Progenitor cell of endocrine pancreas (in vitro differentiated cells): ENCODE measurements around the gene SERPIND1. TPM values are rescaled to one million over a fixed set of nuclear protein-coding genes. Genes with fewer than 3 reads are reported as not detected.

Source experiments
- DNase-seq: peaks from one replicate; pipeline ENCODE4 v3.0.0; 2021; ENCODE audit warnings: low spot score; ENCODE audit not compliant: unreplicated experiment
- H3K27ac Mint-ChIP-seq: 2 replicates; pipeline ENCODE4 v1.8.0; 2021; ENCODE audit warnings: mild to moderate bottlenecking, moderate library complexity, mixed read lengths
- H3K27me3 Mint-ChIP-seq: 2 replicates; pipeline ENCODE4 v1.8.0; 2021; ENCODE audit warnings: mixed read lengths
- H3K36me3 Mint-ChIP-seq: 2 replicates; pipeline ENCODE4 v1.8.0; 2022; ENCODE audit warnings: mixed read lengths; ENCODE audit not compliant: insufficient read depth
- H3K4me1 Mint-ChIP-seq: 2 replicates; pipeline ENCODE4 v1.8.0; 2021; ENCODE audit warnings: low read depth, mixed read lengths
- H3K4me3 Mint-ChIP-seq: 2 replicates; pipeline ENCODE4 v1.8.0; 2021; ENCODE audit warnings: low read depth, mild to moderate bottlenecking, moderate library complexity, mixed read lengths
- H3K9me3 Mint-ChIP-seq: 2 replicates; pipeline ENCODE4 v1.8.0; 2021; ENCODE audit warnings: low read depth, mixed read lengths
- total RNA-seq: library from RNA; stranded (reverse); gene quantifications from 2 replicates; pipeline ENCODE4 v1.2.1, GENCODE V29; 2021
- TF ChIP-seq, protein P1 (sequence below): fragments of 200-600 bp; sonication (generic); IDR thresholded peaks from one replicate; pipeline ENCODE4 v1.5.0; 2021; ENCODE audit warnings: antibody characterized with exemption, mild to moderate bottlenecking; ENCODE audit not compliant: unreplicated experiment

Gene SERPIND1
- total RNA-seq, 1 donor from 2014 or later, result 0.74 TPM

DNA sequence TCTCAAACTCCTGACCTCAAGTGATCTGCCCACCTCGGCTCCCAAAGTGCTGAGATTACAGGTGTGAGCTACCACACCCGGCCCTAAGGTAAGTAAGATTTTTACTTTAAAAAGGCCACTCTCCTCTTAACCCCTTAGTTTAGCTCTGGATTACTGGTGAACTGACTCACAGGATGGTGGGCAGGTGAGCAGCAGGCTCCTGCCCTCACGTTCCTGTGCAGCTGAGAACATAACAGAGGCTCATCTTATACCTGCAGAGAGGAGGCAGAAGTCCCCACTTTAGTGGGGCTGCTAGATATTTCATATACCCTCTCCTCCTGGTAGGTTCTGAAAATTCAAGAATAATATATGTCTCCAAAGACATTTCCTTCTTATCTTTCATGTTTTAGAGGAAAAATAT lies 17.1 kb upstream of the SERPIND1 start:
- DNase-seq, result no peak
- no peak overlapping the region for H3K27ac Mint-ChIP-seq
- H3K9me3 Mint-ChIP-seq, result no peaks in the 10 kb centered on the region
- no peak overlapping the region for H3K4me3 Mint-ChIP-seq
- peaks cover 11% of the 10 kb centered on the region for H3K36me3 Mint-ChIP-seq
- no peaks in the 10 kb centered on the region for H3K27me3 Mint-ChIP-seq
- no peaks in the 10 kb centered on the region for H3K4me1 Mint-ChIP-seq
- TF ChIP-seq, protein P1, sequence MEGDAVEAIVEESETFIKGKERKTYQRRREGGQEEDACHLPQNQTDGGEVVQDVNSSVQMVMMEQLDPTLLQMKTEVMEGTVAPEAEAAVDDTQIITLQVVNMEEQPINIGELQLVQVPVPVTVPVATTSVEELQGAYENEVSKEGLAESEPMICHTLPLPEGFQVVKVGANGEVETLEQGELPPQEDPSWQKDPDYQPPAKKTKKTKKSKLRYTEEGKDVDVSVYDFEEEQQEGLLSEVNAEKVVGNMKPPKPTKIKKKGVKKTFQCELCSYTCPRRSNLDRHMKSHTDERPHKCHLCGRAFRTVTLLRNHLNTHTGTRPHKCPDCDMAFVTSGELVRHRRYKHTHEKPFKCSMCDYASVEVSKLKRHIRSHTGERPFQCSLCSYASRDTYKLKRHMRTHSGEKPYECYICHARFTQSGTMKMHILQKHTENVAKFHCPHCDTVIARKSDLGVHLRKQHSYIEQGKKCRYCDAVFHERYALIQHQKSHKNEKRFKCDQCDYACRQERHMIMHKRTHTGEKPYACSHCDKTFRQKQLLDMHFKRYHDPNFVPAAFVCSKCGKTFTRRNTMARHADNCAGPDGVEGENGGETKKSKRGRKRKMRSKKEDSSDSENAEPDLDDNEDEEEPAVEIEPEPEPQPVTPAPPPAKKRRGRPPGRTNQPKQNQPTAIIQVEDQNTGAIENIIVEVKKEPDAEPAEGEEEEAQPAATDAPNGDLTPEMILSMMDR, result no peak

DNA sequence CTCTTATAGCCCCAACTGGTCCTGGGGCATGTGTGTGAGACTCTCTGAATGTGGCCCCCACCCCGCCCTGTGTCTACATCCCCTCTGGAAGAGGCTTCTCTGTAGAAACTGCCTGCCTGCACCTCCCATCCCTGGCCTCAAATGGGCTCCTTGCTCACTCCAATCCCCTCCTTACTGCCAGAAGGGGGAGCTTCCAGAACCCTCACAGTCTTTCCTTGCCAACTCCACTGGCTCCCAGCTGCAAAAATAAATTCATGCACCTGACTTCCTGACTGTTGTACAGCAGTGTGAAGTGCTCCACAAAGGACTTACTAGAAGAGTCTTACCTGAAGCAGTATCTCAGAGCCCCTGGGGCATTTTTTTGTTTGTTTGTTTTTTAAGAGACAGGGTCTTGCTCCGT lies 15.2 kb upstream of the SERPIND1 start:
- Mint-ChIP-seq H3K27me3 (no peaks in the 10 kb centered on the region), H3K9me3 (no peaks in the 10 kb centered on the region), H3K27ac (peak overlapping the region; percentile 67), H3K4me3 (no peak overlapping the region), H3K36me3 (peaks cover 14% of the 10 kb centered on the region), H3K4me1 (no peaks in the 10 kb centered on the region)
- DNase-seq, result no peak
- TF ChIP-seq, protein P1, result no peak

DNA sequence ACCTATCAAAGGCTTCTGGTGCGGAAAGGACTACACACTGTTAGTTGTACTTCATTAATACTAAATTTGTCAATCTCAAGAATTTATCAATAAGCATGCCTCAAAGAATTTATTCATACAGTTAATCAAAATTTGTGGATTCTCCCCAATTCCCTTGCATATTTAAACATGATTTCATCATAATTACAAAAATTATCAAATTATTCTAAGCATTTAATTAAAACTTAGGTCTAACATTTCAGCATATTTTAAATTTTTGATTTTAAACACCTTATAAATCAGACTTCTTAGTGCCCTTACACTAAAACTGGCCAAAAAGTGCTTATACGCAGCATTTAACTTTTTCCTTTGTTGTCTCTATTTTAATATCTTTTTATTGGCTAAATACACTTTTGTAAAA lies 13.8 kb upstream of the SERPIND1 start:
- Mint-ChIP-seq H3K27ac (no peak overlapping the region), H3K4me1 (no peaks in the 10 kb centered on the region), H3K9me3 (no peaks in the 10 kb centered on the region), H3K27me3 (no peaks in the 10 kb centered on the region), H3K4me3 (no peak overlapping the region), H3K36me3 (peaks cover 19% of the 10 kb centered on the region)
- TF ChIP-seq, protein P1, result no peak
- no peak for DNase-seq

DNA sequence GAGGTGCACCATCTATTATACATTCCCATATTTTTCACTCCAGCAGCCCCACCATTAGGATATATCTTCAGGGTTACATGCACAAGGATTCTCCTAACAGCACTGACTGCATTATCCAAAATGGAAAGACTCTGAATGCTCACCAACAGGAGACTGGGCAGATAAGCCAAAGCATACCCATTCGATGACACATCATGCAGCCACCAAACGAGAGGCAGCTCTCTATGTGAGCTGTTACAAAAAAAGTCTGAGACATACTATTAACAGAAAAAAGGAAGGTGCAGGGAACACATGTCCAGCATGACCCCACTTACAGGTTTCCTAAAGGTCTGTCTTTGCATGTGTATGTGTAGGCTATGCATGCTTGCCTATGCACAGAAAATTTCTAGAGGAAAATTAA lies 12.4 kb upstream of the SERPIND1 start:
- H3K4me1 Mint-ChIP-seq, result no peaks in the 10 kb centered on the region
- no peaks in the 10 kb centered on the region for H3K9me3 Mint-ChIP-seq
- H3K36me3 Mint-ChIP-seq, result peaks cover 21% of the 10 kb centered on the region
- TF ChIP-seq, protein P1, result no peak
- H3K27ac Mint-ChIP-seq, result no peak overlapping the region
- no peak overlapping the region for H3K4me3 Mint-ChIP-seq
- H3K27me3 Mint-ChIP-seq, result no peaks in the 10 kb centered on the region
- no peak for DNase-seq

DNA sequence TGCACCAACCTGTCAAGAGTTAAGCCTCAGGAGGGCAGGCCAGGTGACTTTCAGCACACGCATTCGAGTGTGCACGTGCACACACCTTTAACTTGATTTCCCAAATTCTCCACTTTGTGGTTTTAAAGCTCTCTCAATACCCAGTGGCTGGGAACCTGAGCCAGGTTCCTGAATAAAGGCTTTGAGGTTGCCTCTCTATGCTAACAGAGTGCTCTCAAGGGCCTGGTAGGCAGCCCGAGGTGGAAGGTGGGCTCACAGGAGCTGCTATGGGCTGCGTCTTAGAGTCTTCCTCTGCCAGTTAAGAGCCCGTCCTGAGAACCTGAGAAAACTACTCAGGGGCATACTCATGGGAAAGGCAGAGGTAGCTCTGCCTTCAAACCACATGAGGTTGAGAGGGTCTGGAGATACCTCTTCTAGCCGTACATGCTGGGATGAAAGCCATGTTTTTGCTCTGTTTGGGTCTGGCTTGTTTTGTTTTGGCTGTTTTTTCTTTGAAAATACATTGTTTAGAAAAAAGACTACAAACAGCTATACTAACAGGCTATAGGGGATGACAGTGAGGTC lies 11.6 kb upstream of the SERPIND1 start:
- DNase-seq, result no peak
- Mint-ChIP-seq H3K9me3 (no peaks in the 10 kb centered on the region), H3K4me1 (no peaks in the 10 kb centered on the region), H3K27me3 (no peaks in the 10 kb centered on the region), H3K4me3 (no peak overlapping the region), H3K36me3 (peaks cover 19% of the 10 kb centered on the region), H3K27ac (no peak overlapping the region)
- TF ChIP-seq, protein P1, result no peak
